Measurements from ENCODE around the gene LRMDA. TPM values are rescaled to one million over a fixed set of nuclear protein-coding genes. Genes with fewer than 3 reads are reported as not detected.

LRMDA gene
- total RNA-seq, 6 experiments from 2014 or later, result 0.32 TPM; not detected in 5

- Mint-ChIP-seq H3K36me3 (ENCODE audit: low read depth) (no peaks in the 10 kb centered on the region), H3K4me1 (ENCODE audit: low read depth) (peaks cover 55% of the 10 kb centered on the region), H3K27ac (no peak overlapping the region)
Observed at GRCh38 chr10:76433161-76434005, 1002.0 kb downstream of the LRMDA start.

GRCh38 chr10:76435157-76435556 is 1003.7 kb downstream of the LRMDA start:
- peaks cover 2% of the 10 kb centered on the region; the same call in 1 of the 2 replicates for H3K27me3 Mint-ChIP-seq (ENCODE audit: insufficient read depth)
- no peak overlapping the region for H3K27ac Mint-ChIP-seq
- H3K9me3 Mint-ChIP-seq, result no peaks in the 10 kb centered on the region
- H3K4me1 Mint-ChIP-seq (ENCODE audit: low read depth), result peaks cover 37% of the 10 kb centered on the region
- no peaks in the 10 kb centered on the region for H3K36me3 Mint-ChIP-seq (ENCODE audit: low read depth)
- no peak overlapping the region for H3K4me3 Mint-ChIP-seq
- peak; percentile 24; the same call in 1 of the 2 replicates for TF ChIP-seq CTCF (IDR thresholded peaks at IDR 0.05)
- no peak for DNase-seq

More at GRCh38 chr10:76433161-76434005, 1002.0 kb downstream of the LRMDA start:
- Mint-ChIP-seq H3K4me3 (no peak overlapping the region), H3K9me3 (no peaks in the 10 kb centered on the region), H3K27me3 (ENCODE audit: insufficient read depth) (peaks cover 2% of the 10 kb centered on the region; the same call in 1 of the 2 replicates)
- no peak for TF ChIP-seq CTCF (IDR thresholded peaks at IDR 0.05)
- DNase-seq, result no peak

- H3K4me3 Mint-ChIP-seq, result no peak overlapping the region
- H3K4me1 Mint-ChIP-seq (ENCODE audit: low read depth), result peaks cover 25% of the 10 kb centered on the region
- no peaks in the 10 kb centered on the region for H3K36me3 Mint-ChIP-seq (ENCODE audit: low read depth)
- H3K27me3 Mint-ChIP-seq (ENCODE audit: insufficient read depth), result peaks cover 2% of the 10 kb centered on the region; the same call in 1 of the 2 replicates
- DNase-seq, result no peak
- H3K27ac Mint-ChIP-seq, result no peak overlapping the region
- H3K9me3 Mint-ChIP-seq, result no peaks in the 10 kb centered on the region
- TF ChIP-seq CTCF (IDR thresholded peaks at IDR 0.05), result no peak
Observed at GRCh38 chr10:76436401-76436811, 1005.0 kb downstream of the LRMDA start.

GRCh38 chr10:76436981-76437380 is 1005.6 kb downstream of the LRMDA start:
- Mint-ChIP-seq H3K4me1 (ENCODE audit: low read depth) (peaks cover 19% of the 10 kb centered on the region), H3K4me3 (no peak overlapping the region), H3K9me3 (no peaks in the 10 kb centered on the region), H3K27ac (no peak overlapping the region), H3K36me3 (ENCODE audit: low read depth) (no peaks in the 10 kb centered on the region), H3K27me3 (ENCODE audit: insufficient read depth) (peaks cover 2% of the 10 kb centered on the region; the same call in 1 of the 2 replicates)
- TF ChIP-seq CTCF (IDR thresholded peaks at IDR 0.05), result no peak
- no peak for DNase-seq

- DNase-seq, result no peak
- no peak overlapping the region for H3K4me3 Mint-ChIP-seq
- no peak overlapping the region for H3K27ac Mint-ChIP-seq
- no peaks in the 10 kb centered on the region; the same call in 1 of the 2 replicates for H3K4me1 Mint-ChIP-seq (ENCODE audit: low read depth)
- H3K27me3 Mint-ChIP-seq (ENCODE audit: insufficient read depth), result peaks cover 1% of the 10 kb centered on the region; the same call in 1 of the 2 replicates
- no peak for TF ChIP-seq CTCF (IDR thresholded peaks at IDR 0.05)
- H3K9me3 Mint-ChIP-seq, result no peaks in the 10 kb centered on the region
- no peaks in the 10 kb centered on the region for H3K36me3 Mint-ChIP-seq (ENCODE audit: low read depth)
Observed at GRCh38 chr10:76440426-76440825, 1009.0 kb downstream of the LRMDA start.
